ENCODE results near the gene FAM221B.
A peak's percentile ranks its signal among the peaks of the same experiment; 100 is the strongest.

The FAM221B gene

DNA sequence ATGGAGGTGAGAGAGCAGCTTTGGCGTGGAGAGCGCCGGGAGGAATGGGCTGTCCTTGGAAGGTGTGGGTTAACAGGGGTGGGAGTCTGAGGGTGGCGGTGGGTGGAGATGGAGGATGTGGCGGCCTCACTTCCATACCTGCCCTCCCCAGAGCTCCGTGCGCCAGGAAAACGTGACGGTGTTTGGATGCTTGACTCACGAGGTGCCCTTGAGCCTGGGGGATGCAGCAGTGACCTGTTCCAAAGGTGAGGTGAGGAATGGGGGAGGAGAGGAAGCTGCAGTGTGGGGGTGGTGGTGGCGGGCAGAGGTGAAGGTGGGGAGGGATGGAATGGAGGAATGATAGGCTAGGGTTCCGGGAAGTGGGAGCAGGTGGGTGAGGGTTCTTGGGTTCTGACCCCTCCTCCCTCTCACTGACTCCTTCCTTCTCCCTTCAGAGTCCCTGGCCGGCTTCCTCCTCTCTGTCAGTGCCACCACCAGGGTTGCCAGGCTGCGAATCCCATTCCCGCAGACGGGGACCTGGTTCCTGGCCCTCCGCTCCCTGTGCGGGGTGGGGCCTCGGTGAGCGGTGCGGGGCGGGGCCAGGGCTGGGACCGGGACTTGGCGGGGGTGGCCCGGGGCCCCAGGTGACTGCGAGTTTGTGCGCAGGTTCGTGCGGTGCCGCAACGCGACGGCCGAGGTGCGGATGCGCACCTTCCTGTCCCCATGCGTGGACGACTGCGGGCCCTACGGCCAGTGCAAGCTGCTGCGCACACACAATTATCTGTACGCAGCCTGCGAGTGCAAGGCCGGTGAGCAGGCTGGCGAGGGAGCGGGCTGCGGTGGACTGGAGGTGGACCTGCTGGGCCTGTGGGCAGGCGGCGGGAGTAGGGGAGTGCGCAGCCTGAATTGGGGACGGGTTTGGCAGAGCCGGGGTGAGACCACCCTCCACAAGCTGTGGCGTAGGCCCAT lies 17.6 kb upstream of the FAM221B start:
- no peak for DNase-seq

DNA sequence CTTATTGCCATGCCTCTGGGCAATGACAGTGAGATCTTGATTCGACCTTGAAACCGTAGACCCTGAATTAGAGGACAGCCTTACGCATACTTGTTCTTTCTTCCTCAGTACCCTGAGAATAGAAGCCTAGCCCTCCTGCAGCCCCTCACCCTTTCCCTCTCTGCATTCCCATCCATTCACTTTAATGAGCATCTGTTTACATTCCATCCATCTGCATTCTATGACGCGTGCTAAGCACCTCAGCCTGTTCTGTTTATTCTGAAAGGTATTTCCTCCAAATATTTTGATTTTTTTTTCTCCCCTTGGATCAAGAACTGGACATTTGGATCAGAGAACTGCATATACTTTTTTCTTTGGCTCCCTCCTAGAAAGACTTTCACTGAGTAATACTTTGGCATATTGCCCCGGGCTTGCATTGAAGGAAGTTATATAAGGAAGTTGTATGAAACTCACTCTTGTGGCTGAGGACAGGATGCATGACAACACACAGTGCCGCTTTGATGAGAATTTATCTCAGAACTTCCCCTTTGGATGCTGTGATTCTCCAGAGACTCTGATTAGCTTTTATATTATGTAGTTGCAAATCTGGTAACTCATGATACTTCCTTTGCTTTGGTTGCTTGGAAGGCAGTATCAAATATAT lies 16.2 kb upstream of the FAM221B start:
- DNase-seq = no peak

DNA sequence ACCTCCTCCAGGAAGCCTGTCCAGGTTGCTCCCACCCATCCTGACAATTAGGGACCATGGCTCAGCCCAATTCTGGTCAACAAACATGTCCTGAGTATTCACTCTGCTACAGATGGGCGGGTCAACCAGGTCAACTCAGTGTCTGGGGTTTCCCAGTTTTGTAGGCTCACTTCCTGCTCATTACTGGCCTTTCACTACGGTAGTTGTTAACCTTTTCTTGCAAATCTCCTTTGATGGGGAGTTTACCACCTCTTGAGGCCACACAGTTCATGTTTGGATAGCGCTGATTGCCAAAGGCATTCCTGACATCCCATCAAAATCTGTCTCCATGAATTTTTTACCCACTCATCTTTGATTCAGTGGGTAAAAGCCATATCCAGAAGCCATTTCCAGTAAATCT lies 14.3 kb upstream of the FAM221B start:
- no peak for DNase-seq

DNA sequence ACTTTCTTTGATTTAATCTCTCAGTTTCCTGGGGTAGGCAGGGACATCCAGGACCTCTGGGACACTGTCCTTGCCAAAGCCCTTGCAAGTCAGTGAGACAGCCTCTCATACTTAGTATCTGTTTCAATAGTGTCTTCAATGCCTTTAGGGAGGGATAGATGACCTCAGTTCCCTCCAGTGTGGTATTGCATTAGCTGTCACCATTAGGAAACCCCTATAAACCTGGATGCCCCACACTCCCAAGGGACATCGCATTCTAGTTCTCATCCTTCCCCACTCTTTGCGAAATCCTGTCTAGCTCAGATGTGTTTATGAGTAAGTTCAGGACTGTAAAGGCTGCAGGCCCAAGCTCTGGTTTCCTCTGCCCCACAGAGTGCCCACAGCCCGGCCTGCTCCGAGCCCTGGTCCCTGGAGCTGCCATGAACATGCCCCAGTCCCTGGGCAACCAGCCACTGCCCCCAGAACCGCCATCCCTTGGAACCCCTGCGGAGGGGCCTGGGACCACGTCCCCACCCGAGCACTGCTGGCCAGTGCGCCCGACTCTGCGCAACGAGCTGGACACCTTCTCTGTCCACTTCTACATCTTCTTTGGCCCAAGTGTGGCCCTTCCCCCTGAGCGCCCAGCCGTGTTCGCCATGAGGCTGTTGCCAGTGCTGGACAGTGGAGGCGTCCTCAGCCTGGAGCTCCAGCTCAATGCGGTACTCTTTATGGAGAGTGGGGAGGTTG lies 13.7 kb upstream of the FAM221B start:
- DNase-seq = no peak

DNA sequence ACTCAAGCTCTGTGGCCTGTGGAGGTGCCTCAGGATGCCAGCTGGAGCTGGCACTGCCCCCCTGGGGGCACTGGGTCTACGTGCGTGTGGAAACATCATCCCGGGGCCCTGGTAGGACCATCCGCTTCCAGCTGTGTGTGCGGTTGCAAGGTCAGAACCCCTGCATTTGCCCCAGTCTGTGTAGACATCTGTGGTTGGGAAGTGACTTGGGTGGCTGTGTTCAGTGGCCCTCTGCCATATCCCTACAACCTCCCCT lies 13.0 kb upstream of the FAM221B start:
- DNase-seq = no peak

DNA sequence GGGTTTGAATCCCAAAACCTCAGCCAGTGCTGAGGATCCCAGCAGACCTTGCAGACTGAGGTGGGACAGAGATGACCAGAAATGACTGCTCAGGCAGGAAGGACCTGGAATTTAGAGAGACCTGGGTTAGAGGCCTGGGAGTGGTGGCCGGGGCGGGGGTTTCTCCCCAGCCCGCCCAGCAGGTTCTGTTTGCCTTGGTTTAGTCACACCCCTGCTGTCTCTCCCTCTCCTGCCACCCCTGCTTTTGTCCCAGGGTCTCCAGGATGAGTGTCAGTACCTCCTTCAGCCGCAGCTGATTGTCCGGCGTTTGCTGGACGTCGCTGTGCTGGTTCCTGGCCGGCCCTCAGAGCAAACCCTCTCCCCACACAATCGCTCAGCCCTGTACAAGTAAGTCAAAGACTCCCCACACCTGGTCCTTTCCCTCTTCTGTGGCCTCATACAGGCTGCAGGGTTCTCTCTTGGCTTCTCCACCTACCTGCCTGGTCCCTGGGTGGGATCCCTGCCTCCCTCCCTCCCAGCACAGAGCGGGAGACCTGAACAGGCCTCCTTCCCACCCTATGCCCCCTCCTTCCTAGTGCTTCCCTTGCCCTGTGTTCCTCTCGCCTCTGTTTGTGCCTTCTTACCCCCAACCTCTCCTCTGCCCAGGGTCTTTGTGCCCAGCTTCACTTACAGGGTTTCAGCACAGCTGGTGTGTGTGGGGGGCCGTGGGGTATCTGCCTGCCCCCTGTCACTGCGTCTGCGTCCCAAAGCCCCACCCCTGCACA lies 12.5 kb upstream of the FAM221B start:
- no peak for DNase-seq

DNA sequence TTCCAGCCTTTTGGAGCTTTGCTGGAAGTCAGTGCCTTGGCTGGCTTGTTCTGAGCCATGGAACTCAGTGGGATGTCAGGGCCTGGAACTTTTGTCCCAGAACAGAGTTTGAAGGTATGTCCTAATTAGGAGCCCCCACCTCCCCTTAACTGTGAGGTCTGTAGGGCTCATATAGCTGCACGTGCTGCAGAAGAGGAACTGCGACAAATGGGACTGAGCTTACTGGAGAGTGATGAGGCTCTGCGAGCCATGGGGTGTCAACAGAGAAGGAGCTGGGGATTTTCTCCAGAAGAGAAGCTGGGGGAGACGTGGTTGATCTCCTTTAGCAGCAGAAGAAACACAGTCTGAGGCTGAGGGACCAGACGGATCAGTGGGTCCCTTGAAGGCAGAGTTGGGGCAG lies 11.4 kb upstream of the FAM221B start:
- no peak for DNase-seq

DNA sequence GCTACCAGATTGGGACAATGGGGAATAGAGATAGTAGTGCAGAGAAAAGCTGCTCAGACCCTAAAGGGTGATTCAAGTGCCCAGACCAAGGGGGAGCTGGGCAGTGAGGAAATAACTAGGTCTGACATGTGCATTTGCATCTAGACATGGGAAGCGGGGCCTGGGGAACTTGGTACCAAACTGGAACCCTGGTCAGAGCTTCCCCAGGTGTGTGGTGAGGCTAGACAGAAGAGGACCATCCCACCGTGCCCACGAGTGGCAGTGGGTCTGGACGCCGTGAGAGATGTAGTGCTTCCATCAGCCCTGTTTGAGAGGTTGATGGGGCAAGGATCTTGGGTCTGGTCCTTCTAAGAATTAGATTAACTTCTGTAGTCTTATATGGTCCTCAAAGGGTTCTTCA lies 8.1 kb upstream of the FAM221B start:
- DNase-seq = no peak

DNA sequence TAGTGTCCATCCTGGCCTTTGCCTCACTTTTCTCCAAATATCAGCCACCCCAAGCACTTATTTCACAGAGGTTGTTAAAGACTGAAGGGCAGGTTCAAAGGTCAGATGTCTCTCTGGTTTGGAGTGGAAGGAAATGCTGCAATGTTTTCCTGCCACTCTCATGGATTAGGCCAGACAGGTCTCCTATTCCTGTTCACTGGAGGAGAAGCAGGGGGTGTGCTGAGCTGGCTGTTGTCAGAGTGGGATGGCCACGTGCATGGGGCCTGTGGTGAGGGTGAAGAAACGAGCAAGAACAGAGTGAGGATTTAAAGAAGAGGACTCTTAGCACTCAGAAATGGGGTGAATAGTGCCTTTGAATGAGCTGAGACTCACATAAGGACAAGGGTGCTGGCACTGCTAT lies 7.2 kb upstream of the FAM221B start:
- DNase-seq = no peak

DNA sequence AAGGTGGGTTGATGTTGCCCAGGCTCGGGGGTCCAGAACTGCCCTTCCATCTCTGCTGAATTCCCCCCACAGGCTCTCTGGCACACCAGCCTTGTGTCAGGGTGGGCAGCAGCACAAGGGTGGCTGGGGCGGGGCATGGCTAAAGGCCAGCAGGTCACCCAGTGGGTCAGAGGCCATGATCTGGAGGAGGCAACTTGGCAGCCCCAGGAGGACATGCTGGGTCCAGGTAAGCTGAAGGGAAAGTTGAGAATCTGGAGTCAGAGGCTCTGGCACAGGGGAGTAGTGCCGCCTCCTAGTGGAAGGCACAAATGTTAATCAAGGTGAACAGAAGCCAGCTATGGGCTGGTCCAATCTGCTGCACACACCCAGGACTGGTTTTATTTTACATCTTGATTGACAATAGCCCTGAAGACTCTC lies 6.7 kb upstream of the FAM221B start:
- no peak for DNase-seq

DNA sequence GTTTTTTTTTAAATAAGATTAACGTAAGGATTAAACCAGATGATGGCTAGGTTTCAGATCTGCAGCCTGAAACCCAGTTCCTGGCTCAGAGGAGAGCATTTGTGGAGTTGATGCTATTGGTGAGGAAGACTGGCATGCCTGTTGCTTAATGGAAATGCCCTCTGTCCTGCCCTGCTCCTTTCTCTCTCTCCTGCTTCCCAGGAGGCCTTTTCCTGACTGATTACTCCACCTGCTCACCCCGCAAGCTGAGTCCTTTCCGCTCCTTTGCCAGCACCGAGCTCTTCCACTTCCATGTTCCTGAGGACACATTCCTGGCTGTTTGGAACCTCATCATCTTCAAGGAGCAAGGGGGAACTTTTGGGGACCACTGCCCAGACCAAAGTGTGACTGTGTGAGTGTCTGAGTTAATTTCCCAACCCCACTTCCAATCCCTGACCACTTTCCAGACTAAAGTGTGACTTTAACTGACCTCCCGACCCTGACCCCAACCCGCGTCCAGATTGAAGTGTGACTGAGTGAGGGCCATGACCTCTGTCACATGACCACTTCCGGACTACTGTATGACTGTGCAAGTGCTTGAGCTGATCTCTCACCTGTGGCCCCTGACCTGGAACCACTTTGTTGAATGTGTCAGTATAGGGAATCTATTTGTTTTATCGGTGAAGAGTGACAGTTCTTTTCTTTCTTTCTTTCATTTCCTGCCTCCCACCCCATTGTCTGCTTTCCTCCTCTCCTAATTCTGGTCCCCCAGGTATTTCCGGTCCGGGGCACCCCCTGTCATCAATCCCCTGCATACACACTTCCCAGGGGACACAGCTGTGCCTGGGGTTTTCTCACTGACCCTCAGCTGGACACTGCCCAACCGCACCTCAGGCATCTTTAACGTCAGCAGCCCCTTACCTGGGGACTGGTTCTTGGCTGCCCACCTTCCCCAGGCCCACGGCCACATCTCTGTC lies 6.0 kb upstream of the FAM221B start:
- DNase-seq = no peak

DNA sequence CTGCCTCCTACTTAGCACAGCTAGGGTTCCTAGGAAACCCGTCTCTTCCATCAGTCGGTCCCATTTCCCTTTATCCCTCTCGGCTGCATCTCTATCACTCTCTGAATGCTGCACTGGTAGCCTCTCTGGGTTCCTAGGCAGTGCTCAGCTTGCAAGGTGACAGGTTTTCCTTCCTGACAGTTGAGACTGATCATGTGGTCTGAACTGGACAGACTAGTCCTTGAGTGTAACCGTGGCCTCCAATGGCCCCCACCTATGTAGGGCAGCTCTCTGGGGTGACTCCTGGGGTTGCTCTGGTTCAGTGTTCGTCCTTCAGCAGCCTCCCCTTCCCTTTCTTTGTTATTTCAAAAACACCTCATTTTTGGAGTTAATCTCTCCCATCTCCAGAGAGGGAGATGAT lies 4.3 kb upstream of the FAM221B start:
- no peak for DNase-seq

DNA sequence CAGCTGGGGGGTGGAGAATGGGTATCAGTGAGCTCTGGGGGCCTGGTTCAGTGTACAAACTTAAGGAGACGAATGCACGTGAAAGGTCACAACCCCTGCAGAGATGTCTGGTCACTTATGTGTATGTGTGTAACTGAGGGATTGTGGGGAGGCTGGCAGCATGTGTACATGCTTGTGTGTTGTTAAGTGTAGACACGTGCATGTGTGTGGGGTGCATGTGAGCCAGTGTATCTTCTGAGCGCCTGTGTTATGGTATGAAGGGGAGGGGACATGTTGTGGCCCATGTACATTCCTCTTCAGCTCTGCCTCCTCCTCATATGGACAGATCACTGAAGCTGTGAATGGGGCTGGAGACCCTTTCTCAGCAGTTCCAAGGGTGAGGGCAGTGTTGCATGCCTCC lies 2.5 kb upstream of the FAM221B start:
- no peak for DNase-seq

DNA sequence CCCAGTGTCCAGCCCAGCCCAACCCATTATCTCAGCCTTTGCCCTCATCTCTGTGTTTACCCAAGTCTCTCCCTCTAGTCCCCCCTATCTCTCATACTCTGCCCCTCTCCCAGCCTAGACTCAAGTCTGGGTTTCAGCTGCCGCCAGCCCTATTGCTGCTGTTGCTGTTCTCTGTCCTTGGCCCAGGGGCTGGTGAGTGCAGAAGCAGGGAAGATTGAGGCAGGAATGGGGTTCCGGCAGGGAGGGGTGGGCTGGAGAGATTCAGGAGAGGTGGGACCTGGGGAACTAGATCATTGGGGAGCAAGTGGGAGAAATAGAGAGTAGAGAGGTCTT lies 1.2 kb upstream of the FAM221B start:
- DNase-seq = no peak

DNA sequence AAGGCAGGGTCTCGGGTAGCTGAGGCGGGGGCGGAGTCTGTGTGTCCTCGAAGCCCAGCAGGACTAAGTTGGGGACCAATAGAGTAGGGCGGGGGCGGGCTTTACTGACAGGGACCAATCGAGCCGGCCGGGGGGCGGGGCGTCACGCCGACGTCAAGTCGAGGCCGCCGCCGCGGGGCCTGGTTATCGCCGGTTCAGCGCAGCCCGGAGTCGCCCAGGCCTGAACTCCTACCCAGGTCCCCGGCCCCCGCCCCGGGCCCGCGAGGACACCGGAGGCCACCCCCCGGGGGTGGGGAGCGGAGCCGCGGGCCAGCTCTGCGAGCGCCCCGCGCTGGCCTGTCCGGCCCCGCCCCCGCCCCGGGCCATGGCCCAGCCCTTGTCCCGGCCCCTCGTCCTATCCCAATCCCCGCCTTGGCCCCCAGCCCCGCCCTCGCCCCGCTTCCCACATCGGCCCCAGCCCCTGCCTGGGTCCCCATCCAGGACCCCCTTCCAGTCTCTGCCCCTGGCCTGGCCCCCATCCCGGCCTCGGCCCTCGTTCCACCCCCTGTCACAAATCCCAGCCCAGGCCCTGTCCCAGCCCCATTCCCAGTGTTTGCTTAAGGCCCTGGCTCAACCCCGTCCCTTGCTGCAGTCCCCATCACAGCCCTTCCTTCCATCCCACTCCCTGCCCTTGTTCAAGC lies 692 bp upstream of the FAM221B start, which contains the start of gene TMEM8B:
Gene TMEM8B (plus strand): TSS at position 145 of the 680 bp plus-strand sequence. CDS start 220 bp downstream, at position 365.
- peak; percentile 93 for DNase-seq

DNA sequence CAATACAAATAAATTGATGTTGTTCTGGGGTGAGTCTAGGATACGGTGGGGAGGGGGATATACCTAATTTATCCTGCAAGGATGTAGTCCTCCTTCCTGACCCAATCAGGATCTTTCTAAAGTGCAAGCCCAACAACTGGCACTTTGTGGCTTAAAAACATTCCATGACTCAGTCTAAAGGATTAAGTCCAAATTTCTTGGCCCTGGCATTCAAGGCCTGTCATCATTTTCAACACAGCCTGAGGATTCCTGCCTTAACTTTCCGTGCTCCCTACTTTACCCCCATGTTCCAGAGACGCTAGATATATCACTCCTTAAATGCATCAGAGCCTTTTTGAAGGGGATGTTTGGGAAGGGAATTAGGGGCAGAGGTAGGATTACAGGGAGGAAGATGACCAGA lies 1.0 kb downstream of the FAM221B start:
- no peak for DNase-seq

DNA sequence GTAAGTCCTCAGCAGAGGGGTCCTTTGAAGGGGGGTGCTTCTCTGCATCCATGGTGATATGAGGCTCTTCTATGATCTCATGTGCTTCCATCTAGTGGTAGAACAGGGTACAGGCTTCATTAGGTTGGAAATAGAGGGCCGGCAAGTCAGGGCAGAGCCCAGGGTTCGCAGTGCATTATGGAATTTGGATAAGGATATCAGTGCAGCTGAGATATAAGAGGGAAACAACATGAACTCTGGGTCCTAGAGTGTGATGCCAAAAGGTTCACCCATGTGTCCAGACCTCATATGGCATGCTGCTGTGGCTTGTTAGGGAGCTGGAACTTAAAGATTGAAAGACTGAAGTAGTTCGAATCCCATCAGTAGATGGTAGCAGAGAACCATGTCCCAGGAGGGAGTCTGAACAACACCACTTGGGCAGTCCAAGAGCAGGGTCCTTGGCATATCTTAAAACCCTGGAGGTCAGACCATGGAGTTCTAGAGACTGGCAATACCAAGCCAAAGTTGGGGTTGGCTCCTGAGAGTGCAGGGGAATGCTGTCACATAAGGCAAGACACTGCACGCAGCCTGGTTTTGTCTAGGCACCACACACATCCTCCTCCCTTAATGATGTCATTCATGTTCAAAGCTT lies 2.3 kb downstream of the FAM221B start:
- no peak for DNase-seq

DNA sequence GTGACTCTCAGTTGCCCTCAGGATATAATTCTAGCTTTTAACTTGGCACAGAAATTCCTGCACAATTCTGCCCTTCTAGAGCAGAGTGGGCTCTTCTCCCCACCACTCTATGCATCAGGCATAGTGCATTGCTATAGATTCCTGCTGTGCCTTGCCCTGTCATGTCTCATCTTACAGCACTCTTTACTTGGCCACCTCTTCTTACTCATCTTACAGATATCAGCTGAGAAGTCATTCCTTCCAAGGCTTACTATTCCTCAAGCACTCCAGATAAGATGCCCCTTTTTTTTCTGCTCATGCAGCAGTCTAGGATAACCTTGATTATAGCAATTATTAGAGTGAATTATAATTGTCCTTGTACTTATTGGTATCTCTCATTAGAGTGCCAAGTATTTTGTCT lies 5.6 kb downstream of the FAM221B start:
- no peak for DNase-seq

DNA sequence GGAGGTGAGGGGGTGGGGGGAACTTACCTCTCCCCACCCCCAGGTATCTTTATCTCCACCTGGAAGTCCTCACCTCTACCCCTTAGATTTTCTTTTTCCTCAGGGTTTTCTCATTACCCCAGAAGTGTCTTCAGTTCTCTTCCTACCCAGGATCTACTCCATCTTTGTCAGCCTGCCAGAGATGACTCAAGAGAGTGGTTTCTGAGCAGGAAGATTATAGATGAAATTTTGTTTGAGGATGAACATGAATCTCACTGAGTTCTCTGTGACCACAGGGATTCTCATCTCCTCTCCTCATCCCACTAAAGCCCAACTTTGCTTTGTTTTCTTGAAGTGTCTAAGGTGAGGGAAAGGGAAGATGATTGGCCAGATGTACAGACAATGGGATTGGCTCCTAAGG lies 8.5 kb downstream of the FAM221B start:
- no peak for DNase-seq

DNA sequence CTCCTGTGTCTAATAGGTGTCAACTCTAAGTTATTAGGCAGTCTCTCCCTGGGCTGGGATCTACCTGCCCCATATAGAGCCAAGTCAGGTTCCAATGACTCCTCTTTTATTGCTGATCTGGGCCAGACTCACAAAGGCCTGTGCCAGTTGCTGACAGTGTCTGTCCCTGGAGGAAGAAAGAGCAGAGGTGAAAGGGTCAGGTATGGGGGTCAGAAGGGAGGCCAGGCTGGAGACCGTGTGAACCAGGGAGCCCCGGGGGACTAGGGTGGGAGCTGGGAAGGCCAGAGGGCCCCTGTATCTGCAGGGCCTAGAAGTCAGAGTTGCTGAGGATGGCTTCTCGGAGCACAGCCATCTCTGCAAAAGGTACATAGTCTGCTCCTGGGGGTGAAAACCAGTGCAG lies 10.2 kb downstream of the FAM221B start:
- DNase-seq = no peak

DNA sequence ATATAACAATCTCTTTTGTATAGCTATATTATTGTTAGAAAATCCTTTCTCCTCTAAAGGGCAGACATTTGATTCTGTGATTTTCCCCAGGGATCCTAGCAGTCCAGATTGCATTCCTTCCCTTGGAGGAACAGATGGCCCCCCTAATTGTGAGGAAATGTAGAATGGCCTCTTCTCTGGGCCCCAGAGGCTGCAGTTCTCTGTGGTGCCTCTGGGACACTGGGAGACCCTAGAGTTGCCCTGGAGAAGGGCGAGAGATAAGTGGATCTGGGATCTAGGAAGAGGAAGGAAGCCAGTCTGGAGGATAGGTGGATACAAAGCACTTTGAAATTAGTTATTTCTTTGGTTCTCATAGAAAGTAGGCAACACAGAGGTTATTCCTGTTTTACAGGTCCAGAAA lies 11.8 kb downstream of the FAM221B start:
- DNase-seq = no peak

Data from stimulated activated CD4-positive, alpha-beta T cell treated with anti-CD3 and anti-CD28 coated beads, Interleukin-1b, Interleukin-23, amount 100 ng/mL, for 48 hours (primary cell).